ENCODE results near the gene PRDM10. TPM values are rescaled to one million over a fixed set of nuclear protein-coding genes. Genes with fewer than 3 reads are reported as not detected.

Gene PRDM10
- total and polyA plus RNA-seq, 12 donors, result 0.75 to 5.4 (median 3.5) TPM

GRCh38 chr11:129980086-129980485 lies 22.5 kb downstream of the PRDM10 start:
- H3K9me3 ChIP-seq, result no peaks in the 10 kb centered on the region
- H3K27me3 ChIP-seq, result no peaks in the 10 kb centered on the region
- H3K36me3 ChIP-seq, result no peaks in the 10 kb centered on the region
- no peak overlapping the region for H3K4me3 ChIP-seq
- TF ChIP-seq, protein P1, sequence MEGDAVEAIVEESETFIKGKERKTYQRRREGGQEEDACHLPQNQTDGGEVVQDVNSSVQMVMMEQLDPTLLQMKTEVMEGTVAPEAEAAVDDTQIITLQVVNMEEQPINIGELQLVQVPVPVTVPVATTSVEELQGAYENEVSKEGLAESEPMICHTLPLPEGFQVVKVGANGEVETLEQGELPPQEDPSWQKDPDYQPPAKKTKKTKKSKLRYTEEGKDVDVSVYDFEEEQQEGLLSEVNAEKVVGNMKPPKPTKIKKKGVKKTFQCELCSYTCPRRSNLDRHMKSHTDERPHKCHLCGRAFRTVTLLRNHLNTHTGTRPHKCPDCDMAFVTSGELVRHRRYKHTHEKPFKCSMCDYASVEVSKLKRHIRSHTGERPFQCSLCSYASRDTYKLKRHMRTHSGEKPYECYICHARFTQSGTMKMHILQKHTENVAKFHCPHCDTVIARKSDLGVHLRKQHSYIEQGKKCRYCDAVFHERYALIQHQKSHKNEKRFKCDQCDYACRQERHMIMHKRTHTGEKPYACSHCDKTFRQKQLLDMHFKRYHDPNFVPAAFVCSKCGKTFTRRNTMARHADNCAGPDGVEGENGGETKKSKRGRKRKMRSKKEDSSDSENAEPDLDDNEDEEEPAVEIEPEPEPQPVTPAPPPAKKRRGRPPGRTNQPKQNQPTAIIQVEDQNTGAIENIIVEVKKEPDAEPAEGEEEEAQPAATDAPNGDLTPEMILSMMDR (IDR thresholded peaks at IDR 0.05), result no peak
- no peaks in the 10 kb centered on the region for H3K4me1 ChIP-seq
- ATAC-seq (no peak), DNase-seq (no peak)
- WGBS, 2 donors, result 77 to 90% methylated on average over 8 of the region's 8 CpGs
- H3K27ac ChIP-seq, result no peak overlapping the region
- intact Hi-C loops (cut with DNase I), result no loop called here

GRCh38 chr11:129979046-129979605 lies 23.5 kb downstream of the PRDM10 start:
- ATAC-seq (no peak), DNase-seq (no peak)
- H3K4me1 ChIP-seq, result peaks cover 0 to 8% (median 0%) of the 10 kb centered on the region in 9 donors
- WGBS, 2 donors, result 79 to 87% methylated on average over 7 of the region's 7 CpGs
- H3K27me3 ChIP-seq, result no peaks in the 10 kb centered on the region
- intact Hi-C loops (cut with DNase I), result no loop called here
- no peaks in the 10 kb centered on the region for H3K36me3 ChIP-seq
- H3K27ac ChIP-seq, result no peak overlapping the region
- H3K9me3 ChIP-seq, result no peaks in the 10 kb centered on the region
- TF ChIP-seq, protein P1 (IDR thresholded peaks at IDR 0.05), result no peak
- no peak overlapping the region for H3K4me3 ChIP-seq

GRCh38 chr11:129978447-129978846 lies 24.2 kb downstream of the PRDM10 start:
- intact Hi-C loops (cut with DNase I), result no loop called here
- Histone ChIP-seq H3K4me3 (no peak overlapping the region), H3K4me1 (peaks cover 0 to 15% (median 2%) of the 10 kb centered on the region in 9 donors), H3K36me3 (no peaks in the 10 kb centered on the region), H3K27me3 (no peaks in the 10 kb centered on the region), H3K27ac (no peak overlapping the region), H3K9me3 (no peaks in the 10 kb centered on the region)
- TF ChIP-seq, protein P1 (IDR thresholded peaks at IDR 0.05), result no peak
- WGBS, 2 donors, result 86 to 93% methylated on average over 6 of the region's 6 CpGs
- DNase-seq, result no peak
- ATAC-seq, result no peak

GRCh38 chr11:129976328-129976727 lies 26.3 kb downstream of the PRDM10 start:
- no peak for DNase-seq
- TF ChIP-seq, protein P1 (IDR thresholded peaks at IDR 0.05), result no peak
- WGBS, 2 donors, result 85 to 92% methylated on average over 6 of the region's 6 CpGs

More at GRCh38 chr11:129976328-129976727, 26.3 kb downstream of the PRDM10 start:
- H3K27ac ChIP-seq, result no peak overlapping the region
- intact Hi-C loops (cut with DNase I), result no loop called here
- no peaks in the 10 kb centered on the region for H3K9me3 ChIP-seq
- no peaks in the 10 kb centered on the region for H3K27me3 ChIP-seq
- H3K36me3 ChIP-seq, result no peaks in the 10 kb centered on the region
- no peak overlapping the region for H3K4me3 ChIP-seq
- ATAC-seq, result no peak
- H3K4me1 ChIP-seq, result peaks cover 0 to 24% (median 6%) of the 10 kb centered on the region in 9 donors

Measured in heart right ventricle (tissue), 16 donors.